HepG2 (cell line): ENCODE measurements around the gene LRP10. TPM values are rescaled to one million over a fixed set of nuclear protein-coding genes. Genes with fewer than 3 reads are reported as not detected.

Experiments used
- ATAC-seq: fragments of 200-7000 bp; cut with Tn5 transposase; 3 replicates; pipeline ENCODE4 v1.9.1; 2020; ENCODE audit warnings: mild to moderate bottlenecking, moderate library complexity
- BruUV-seq: library from RNA; stranded (reverse); fragments of 400-500 nt; replicated peaks from 2 replicates; lab custom pipeline; 2021; lab: Mats Ljungman, UMichigan
- CTCF ChIA-PET: fragments of 300-600 bp; formaldehyde crosslinking; extraction: SDS; loops from one replicate; lab custom pipeline; 2021; ENCODE audit warnings: low total read pairs, inconsistent platforms, low intra/inter-chr PET ratio; lab: Yijun Ruan, JAX
- POLR2A ChIA-PET: fragments of 350-600 bp; sonication (Branson Sonifier 250); formaldehyde crosslinking; loops from one replicate; lab custom pipeline; 2020; ENCODE audit warnings: antibody characterized with exemption, inconsistent platforms; lab: Yijun Ruan, JAX
- DNase-seq: peaks from one replicate; pipeline ENCODE4 v3.0.0-alpha.2; 2015; ENCODE audit warnings: low spot score
- FAIRE-seq: peaks from 3 replicates; lab custom pipeline; 2011; peaks lifted over from hg19 to GRCh38; lab: Jason Lieb, UNC
- H2AFZ ChIP-seq: one replicate; pipeline ENCODE4 v1.6.1; 2011; ENCODE audit warnings: low read length, inconsistent platforms
- H3K27ac ChIP-seq: fragments of 300-600 bp; 3 replicates; pipeline ENCODE4 v1.8.0; 2011; ENCODE audit warnings: mixed run types, mild to moderate bottlenecking, mixed read lengths, low read length, inconsistent platforms; ENCODE audit not compliant: insufficient read depth; ENCODE audit errors: extremely low read length
- H3K27me3 ChIP-seq, 2 experiments: fragments of 200-600 bp in 1 of 2; 2 replicates in 1 of 2; 3 replicates in 1 of 2; pipeline versions ENCODE4 v1.6.0 to v1.8.0; 2011; ENCODE audit warnings: low read length in 2 of 2, mild to moderate bottlenecking in 2 of 2, moderate library complexity in 2 of 2, inconsistent platforms in 1 of 2; ENCODE audit not compliant: insufficient read depth in 2 of 2, control insufficient read depth in 1 of 2
- H3K36me3 ChIP-seq, 2 experiments: fragments of 200-600 bp in 1 of 2; replicated peaks in 1 of 2; 2 replicates in 1 of 2; 3 replicates in 1 of 2; pipeline versions ENCODE4 v1.5.1 to v1.8.0; 2011; ENCODE audit warnings: low read length in 2 of 2, inconsistent platforms in 1 of 2; ENCODE audit not compliant: insufficient read depth in 2 of 2, control insufficient read depth in 1 of 2
- H3K4me1 ChIP-seq: 2 replicates; pipeline ENCODE4 v1.5.1; 2012; ENCODE audit warnings: low read length, inconsistent platforms; ENCODE audit not compliant: insufficient read depth
- H3K4me2 ChIP-seq: 2 replicates; pipeline ENCODE4 v1.6.0; 2011; ENCODE audit warnings: low read depth, low read length, inconsistent platforms
- H3K4me3 ChIP-seq, 3 experiments: fragments of 200-600 bp in 1 of 3; sonication (generic), shearing (Covaris generic) in 1 of 3; replicated peaks in 1 of 3; 2 replicates each; pipeline ENCODE4 v1.5.1; 2011 to 2016; ENCODE audit warnings: low read length in 3 of 3, inconsistent platforms in 2 of 3, low read depth in 2 of 3, mild to moderate bottlenecking in 2 of 3, control low read depth in 1 of 3, mixed read lengths in 1 of 3; ENCODE audit not compliant: insufficient read depth in 1 of 3
- H3K79me2 ChIP-seq: one replicate; pipeline ENCODE4 v1.6.1; 2011; ENCODE audit warnings: low read length, inconsistent platforms; ENCODE audit not compliant: insufficient read depth
- H3K9ac ChIP-seq: 2 replicates; pipeline ENCODE4 v1.6.0; 2011; ENCODE audit warnings: mild to moderate bottlenecking, low read depth, low read length, inconsistent platforms; ENCODE audit not compliant: insufficient read depth
- H3K9me3 ChIP-seq: 2 replicates; pipeline ENCODE4 v1.5.1; 2012; ENCODE audit warnings: mild to moderate bottlenecking, low read length
- H4K20me1 ChIP-seq: 2 replicates; pipeline ENCODE4 v1.6.0; 2011; ENCODE audit warnings: inconsistent platforms, mild to moderate bottlenecking, low read length, moderate library complexity; ENCODE audit not compliant: insufficient read depth
- ATM ChIP-seq: fragments of 450-650 bp; IDR thresholded peaks from 2 replicates; pipeline ENCODE4 v1.7.1; 2017; ENCODE audit warnings: mild to moderate bottlenecking, borderline replicate concordance
- DMAP1 ChIP-seq: IDR thresholded peaks from 2 replicates; pipeline ENCODE4 v1.6.1; 2016
- GABPA ChIP-seq, 2 experiments: IDR thresholded peaks; 2 replicates each; pipeline ENCODE4 v1.6.1; 2011 to 2016; ENCODE audit warnings: low read depth in 2 of 2, low read length in 1 of 2, missing biosample characterization in 1 of 2, missing genetic modification characterization in 1 of 2
- KDM2A ChIP-seq: sonication (generic); formaldehyde crosslinking; IDR thresholded peaks from 2 replicates; pipeline ENCODE4 v1.4.0; 2020; ENCODE audit warnings: low read depth, missing genetic modification reagents, borderline replicate concordance
- NFATC3 ChIP-seq: sonication (generic); formaldehyde crosslinking; IDR thresholded peaks from 2 replicates; pipeline ENCODE4 v1.5.1; 2020; ENCODE audit warnings: mild to moderate bottlenecking, missing genetic modification reagents
- NR2F1 ChIP-seq, 2 experiments: fragments of 450-650 bp in 1 of 2; formaldehyde crosslinking in 1 of 2; IDR thresholded peaks; 2 replicates each; pipeline versions ENCODE4 v1.5.0 to v1.6.1; 2016 to 2020; ENCODE audit warnings: mild to moderate bottlenecking in 1 of 2, missing compliant biosample characterization in 1 of 2, missing genetic modification reagents in 1 of 2, moderate library complexity in 1 of 2
- NRL ChIP-seq: sonication (generic); formaldehyde crosslinking; IDR thresholded peaks from 2 replicates; pipeline ENCODE4 v1.5.0; 2020; ENCODE audit warnings: missing genetic modification reagents, mild to moderate bottlenecking, moderate library complexity, borderline replicate concordance
- PHB2 ChIP-seq: fragments of 450-650 bp; IDR thresholded peaks from 2 replicates; pipeline ENCODE4 v1.6.1; 2018; ENCODE audit not compliant: partially characterized antibody
- TGIF2 ChIP-seq: IDR thresholded peaks from 2 replicates; pipeline ENCODE4 v1.6.1; 2016; ENCODE audit warnings: control low read depth, missing compliant biosample characterization
- TSC22D2 ChIP-seq: sonication (generic); formaldehyde crosslinking; IDR thresholded peaks from 2 replicates; pipeline ENCODE4 v1.5.1; 2020; ENCODE audit warnings: missing genetic modification reagents, mild to moderate bottlenecking, borderline replicate concordance
- ZBTB3 ChIP-seq: sonication (generic); formaldehyde crosslinking; IDR thresholded peaks from 2 replicates; pipeline ENCODE4 v1.4.0; 2020; ENCODE audit warnings: low read depth, mild to moderate bottlenecking, moderate library complexity, missing genetic modification reagents, borderline replicate concordance
- ZBTB7A ChIP-seq: sonication (generic); formaldehyde crosslinking; IDR thresholded peaks from 2 replicates; pipeline ENCODE4 v1.8.0; 2022; ENCODE audit warnings: mild to moderate bottlenecking, missing genetic modification reagents
- ZNF138 ChIP-seq: sonication (generic); formaldehyde crosslinking; IDR thresholded peaks from 2 replicates; pipeline ENCODE4 v1.5.0; 2020; ENCODE audit warnings: mild to moderate bottlenecking, low read depth, missing genetic modification reagents
- ZNF256 ChIP-seq: sonication (generic); formaldehyde crosslinking; conservative IDR thresholded peaks from 2 replicates; pipeline ENCODE4 v1.4.0; 2020; ENCODE audit warnings: missing genetic modification reagents
- ZNF337 ChIP-seq: sonication (generic); formaldehyde crosslinking; IDR thresholded peaks from 2 replicates; pipeline ENCODE4 v1.5.1; 2020; ENCODE audit warnings: missing genetic modification reagents, low read depth, mild to moderate bottlenecking, borderline replicate concordance
- ZNF629 ChIP-seq: sonication (generic); formaldehyde crosslinking; conservative IDR thresholded peaks from 2 replicates; pipeline ENCODE4 v1.5.0; 2020; ENCODE audit warnings: missing genetic modification reagents
- ZNF790 ChIP-seq: sonication (generic); formaldehyde crosslinking; IDR thresholded peaks from 2 replicates; pipeline ENCODE4 v1.8.0; 2022; ENCODE audit warnings: missing genetic modification reagents, mild to moderate bottlenecking, borderline replicate concordance
- WGBS: methylation state at CpG from one replicate; pipeline ENCODE4 v1.1.6; 2017; ENCODE audit warnings: low lambda C conversion rate; 5-methylcytosine and 5-hydroxymethylcytosine counted together
- in situ Hi-C: cut with HindIII; loops from 2 replicates; pipeline ENCODE4 v1.10.0; 2017; ENCODE audit warnings: low pct_unique_long_range_greater_than_20kb; ENCODE audit not compliant: extremely low pct_ligation_motif_present
- intact Hi-C: fragments of 100-400 bp; cut with micrococcal nuclease; formaldehyde crosslinking; loops from one replicate; pipeline ENCODE4 v1.10.0; 2022; ENCODE audit not compliant: unreplicated experiment
- polyA plus RNA-seq, 8 experiments: library from polyadenylated mRNA; depleted of rRNA in 3 of 8; stranded (reverse) in 7 of 8; unstranded in 1 of 8; fragments of >200 nt; fragmentation: Illumina TruSeq in 4 of 8; extraction: Trizol in 4 of 8; gene quantifications; 2 replicates each; pipeline versions ENCODE4 v1.2.1 to v1.2.3, GENCODE V29; 2011 to 2016; ENCODE audit warnings: low read depth in 4 of 8, missing spikeins in 1 of 8, mixed read lengths in 1 of 8; ENCODE audit not compliant: insufficient read depth in 1 of 8
- total RNA-seq, 5 experiments: library from RNA; depleted of rRNA; stranded (reverse); fragments of >200 nt; fragmentation: Illumina TruSeq; extraction: Trizol; gene quantifications; 2 replicates each; pipeline ENCODE4 v1.2.3, GENCODE V29; 2016; ENCODE audit warnings: low read depth in 1 of 5
- TF ChIP-seq, protein P1 (sequence below): sonication (generic); formaldehyde crosslinking; conservative IDR thresholded peaks from 2 replicates; pipeline ENCODE4 v1.8.0; 2022; ENCODE audit warnings: low read depth, missing genetic modification reagents
- TF ChIP-seq, protein P2 (sequence below): sonication (generic); formaldehyde crosslinking; IDR thresholded peaks from 2 replicates; pipeline ENCODE4 v1.4.0; 2020; ENCODE audit warnings: mild to moderate bottlenecking, missing genetic modification reagents
- TF ChIP-seq, protein P3 (sequence below): sonication (generic); formaldehyde crosslinking; conservative IDR thresholded peaks from 2 replicates; pipeline ENCODE4 v1.4.0; 2020; ENCODE audit warnings: missing genetic modification reagents
- TF ChIP-seq, protein P4 (sequence below): IDR thresholded peaks from 2 replicates; pipeline ENCODE4 v1.6.1; 2018; ENCODE audit warnings: missing genetic modification reagents

The LRP10 gene
- total and polyA plus RNA-seq, 2 of the 13 experiments (the other 11 are each of a cell fraction or from before 2014, with no cell fraction given), result 16.9 to 45.2 TPM

DNA sequence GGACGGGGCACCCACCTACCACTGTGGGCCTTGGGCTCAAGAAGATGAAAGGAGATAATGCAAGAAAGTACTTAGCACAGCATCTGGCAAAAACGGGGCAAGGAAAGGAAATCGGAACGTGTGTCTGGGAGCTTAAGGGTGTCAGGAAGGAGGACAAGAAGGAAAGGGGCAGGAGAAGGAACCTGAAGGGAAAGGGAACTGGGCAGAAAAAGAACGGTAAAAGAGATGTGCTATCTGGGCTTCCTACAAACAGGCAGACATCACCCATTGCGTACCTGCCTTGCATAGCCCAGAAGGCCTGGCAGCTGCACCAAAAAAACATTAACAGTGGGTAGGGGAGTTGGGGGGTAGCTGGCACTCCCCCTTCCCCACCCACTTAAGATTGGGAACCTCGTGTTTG, 10.5 kb downstream of the LRP10 start:
- BruUV-seq, result no TSS peak
- no peak overlapping the region for H3K9ac ChIP-seq
- intact Hi-C loops, result no loop called here
- no peaks in the 10 kb centered on the region; the same call in 1 of the 2 replicates for H4K20me1 ChIP-seq
- WGBS, result 48% methylated on average over 7 of the region's 7 CpGs
- DNase-seq (no peak), ATAC-seq (no peak), FAIRE-seq (no peak)
- H3K27ac ChIP-seq, result no peak overlapping the region
- in situ Hi-C loops, result no loop called here
- CTCF ChIA-PET, result no interaction called here
- H3K9me3 ChIP-seq, result no peaks in the 10 kb centered on the region
- H3K4me1 ChIP-seq, result peaks cover 27% of the 10 kb centered on the region
- H3K79me2 ChIP-seq, result no peaks in the 10 kb centered on the region
- H3K36me3 ChIP-seq, result no peaks in the 10 kb centered on the region; a peak in 1 of 5 replicates
- no peak overlapping the region for H3K4me2 ChIP-seq
- no peak overlapping the region for H3K4me3 ChIP-seq
- POLR2A ChIA-PET, result interaction anchor here (1.1 to 5.3 kb wide), 5 partner anchors 10 to 293 kb away, joined by 4 to 53 read pairs (median 5); partner anchors contain the start of genes ACIN1, C14orf119, LRP10 and PRMT5
- no peak overlapping the region for H2AFZ ChIP-seq
- H3K27me3 ChIP-seq, result peaks cover 4 to 49% of the 10 kb centered on the region in 2 experiments; a peak in 4 of 5 replicates
- TF ChIP-seq, protein P1, sequence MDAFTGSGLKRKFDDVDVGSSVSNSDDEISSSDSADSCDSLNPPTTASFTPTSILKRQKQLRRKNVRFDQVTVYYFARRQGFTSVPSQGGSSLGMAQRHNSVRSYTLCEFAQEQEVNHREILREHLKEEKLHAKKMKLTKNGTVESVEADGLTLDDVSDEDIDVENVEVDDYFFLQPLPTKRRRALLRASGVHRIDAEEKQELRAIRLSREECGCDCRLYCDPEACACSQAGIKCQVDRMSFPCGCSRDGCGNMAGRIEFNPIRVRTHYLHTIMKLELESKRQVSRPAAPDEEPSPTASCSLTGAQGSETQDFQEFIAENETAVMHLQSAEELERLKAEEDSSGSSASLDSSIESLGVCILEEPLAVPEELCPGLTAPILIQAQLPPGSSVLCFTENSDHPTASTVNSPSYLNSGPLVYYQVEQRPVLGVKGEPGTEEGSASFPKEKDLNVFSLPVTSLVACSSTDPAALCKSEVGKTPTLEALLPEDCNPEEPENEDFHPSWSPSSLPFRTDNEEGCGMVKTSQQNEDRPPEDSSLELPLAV (CRISPR knock-in tag), result no peak
- TF ChIP-seq TSC22D2 (CRISPR knock-in tag) (no peak), NRL (CRISPR knock-in tag) (no peak), ZNF790 (CRISPR knock-in tag) (no peak), PHB2 (peak; percentile 33), TGIF2 (CRISPR knock-in tag) (no peak), GABPA (IDR thresholded peaks at IDR 0.05; ENCODE audit: low read depth, low read length) (no peak), GABPA (CRISPR knock-in tag; IDR thresholded peaks at IDR 0.05; ENCODE audit: low read depth) (no peak), NFATC3 (CRISPR knock-in tag) (no peak), ZNF256 (CRISPR knock-in tag) (no peak), DMAP1 (CRISPR knock-in tag) (no peak), ZNF138 (no peak), ZBTB7A (CRISPR knock-in tag) (no peak), ZNF337 (no peak), ZBTB3 (CRISPR knock-in tag) (no peak), ATM (no peak), KDM2A (CRISPR knock-in tag) (peak; percentile 16; the same call in 1 of the 2 replicates), NR2F1 (CRISPR knock-in tag; IDR thresholded peaks at IDR 0.05) (no peak), ZNF629 (CRISPR knock-in tag) (no peak)
- TF ChIP-seq, protein P2, sequence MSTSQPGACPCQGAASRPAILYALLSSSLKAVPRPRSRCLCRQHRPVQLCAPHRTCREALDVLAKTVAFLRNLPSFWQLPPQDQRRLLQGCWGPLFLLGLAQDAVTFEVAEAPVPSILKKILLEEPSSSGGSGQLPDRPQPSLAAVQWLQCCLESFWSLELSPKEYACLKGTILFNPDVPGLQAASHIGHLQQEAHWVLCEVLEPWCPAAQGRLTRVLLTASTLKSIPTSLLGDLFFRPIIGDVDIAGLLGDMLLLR (CRISPR knock-in tag), result no peak
- TF ChIP-seq, protein P3, sequence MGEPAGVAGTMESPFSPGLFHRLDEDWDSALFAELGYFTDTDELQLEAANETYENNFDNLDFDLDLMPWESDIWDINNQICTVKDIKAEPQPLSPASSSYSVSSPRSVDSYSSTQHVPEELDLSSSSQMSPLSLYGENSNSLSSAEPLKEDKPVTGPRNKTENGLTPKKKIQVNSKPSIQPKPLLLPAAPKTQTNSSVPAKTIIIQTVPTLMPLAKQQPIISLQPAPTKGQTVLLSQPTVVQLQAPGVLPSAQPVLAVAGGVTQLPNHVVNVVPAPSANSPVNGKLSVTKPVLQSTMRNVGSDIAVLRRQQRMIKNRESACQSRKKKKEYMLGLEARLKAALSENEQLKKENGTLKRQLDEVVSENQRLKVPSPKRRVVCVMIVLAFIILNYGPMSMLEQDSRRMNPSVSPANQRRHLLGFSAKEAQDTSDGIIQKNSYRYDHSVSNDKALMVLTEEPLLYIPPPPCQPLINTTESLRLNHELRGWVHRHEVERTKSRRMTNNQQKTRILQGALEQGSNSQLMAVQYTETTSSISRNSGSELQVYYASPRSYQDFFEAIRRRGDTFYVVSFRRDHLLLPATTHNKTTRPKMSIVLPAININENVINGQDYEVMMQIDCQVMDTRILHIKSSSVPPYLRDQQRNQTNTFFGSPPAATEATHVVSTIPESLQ (CRISPR knock-in tag), result no peak
- TF ChIP-seq, protein P4, sequence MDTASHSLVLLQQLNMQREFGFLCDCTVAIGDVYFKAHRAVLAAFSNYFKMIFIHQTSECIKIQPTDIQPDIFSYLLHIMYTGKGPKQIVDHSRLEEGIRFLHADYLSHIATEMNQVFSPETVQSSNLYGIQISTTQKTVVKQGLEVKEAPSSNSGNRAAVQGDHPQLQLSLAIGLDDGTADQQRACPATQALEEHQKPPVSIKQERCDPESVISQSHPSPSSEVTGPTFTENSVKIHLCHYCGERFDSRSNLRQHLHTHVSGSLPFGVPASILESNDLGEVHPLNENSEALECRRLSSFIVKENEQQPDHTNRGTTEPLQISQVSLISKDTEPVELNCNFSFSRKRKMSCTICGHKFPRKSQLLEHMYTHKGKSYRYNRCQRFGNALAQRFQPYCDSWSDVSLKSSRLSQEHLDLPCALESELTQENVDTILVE (CRISPR knock-in tag), result no peak
